HG03442 (cell line): ENCODE results near the gene ERCC1.

Experiments
- ATAC-seq: cut with Tn5 transposase; IDR thresholded peaks from one replicate; pipeline ENCODE4 v1.9.1; 2021; ENCODE audit warnings: mild to moderate bottlenecking, moderate library complexity; ENCODE audit not compliant: unreplicated experiment

Gene ERCC1

DNA sequence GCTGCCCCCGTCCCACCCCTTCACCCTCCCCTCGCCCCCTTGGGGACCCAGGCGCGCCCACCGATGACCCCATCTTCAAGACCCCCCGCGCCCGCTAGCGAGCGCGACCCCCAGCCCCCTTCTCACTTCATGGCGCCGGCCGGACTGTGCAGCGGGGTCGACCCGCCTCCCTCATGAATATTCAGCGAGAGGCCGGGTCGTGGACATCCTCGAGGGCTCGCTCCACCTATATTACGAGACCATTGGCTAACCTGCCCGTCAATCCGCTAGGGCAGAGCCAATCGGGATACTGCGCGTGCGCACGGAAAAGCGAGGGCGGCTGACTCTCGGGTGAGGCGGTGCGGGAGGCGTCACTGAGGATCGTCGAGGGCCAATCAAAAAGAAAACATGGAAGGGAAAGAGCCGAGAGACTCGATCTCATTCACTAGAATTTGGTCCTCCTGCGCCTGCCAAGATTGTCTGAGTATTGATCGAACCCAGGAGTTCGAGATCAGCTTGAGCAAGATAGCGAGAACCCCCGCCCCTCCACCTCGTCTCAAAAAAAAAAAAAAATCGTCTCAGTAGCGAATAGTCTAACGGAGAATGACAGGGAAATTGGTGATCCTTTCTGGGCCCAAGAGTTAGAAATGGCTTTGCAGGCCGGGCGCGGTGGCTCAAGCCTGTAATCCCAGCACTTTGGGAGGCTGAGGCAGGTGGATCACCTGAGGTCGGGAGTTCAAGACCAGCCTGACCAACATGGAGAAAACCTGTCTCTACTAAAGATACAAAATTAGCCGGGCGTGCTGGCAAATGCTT, 53.1 kb downstream of the ERCC1 start, which contains the start of gene ERCC2:
TSS of gene ERCC2 (minus strand) at position 164 of the 795 bp plus-strand sequence. CDS start at position 131, 33 bp downstream.
- ATAC-seq = peak; percentile 93

DNA sequence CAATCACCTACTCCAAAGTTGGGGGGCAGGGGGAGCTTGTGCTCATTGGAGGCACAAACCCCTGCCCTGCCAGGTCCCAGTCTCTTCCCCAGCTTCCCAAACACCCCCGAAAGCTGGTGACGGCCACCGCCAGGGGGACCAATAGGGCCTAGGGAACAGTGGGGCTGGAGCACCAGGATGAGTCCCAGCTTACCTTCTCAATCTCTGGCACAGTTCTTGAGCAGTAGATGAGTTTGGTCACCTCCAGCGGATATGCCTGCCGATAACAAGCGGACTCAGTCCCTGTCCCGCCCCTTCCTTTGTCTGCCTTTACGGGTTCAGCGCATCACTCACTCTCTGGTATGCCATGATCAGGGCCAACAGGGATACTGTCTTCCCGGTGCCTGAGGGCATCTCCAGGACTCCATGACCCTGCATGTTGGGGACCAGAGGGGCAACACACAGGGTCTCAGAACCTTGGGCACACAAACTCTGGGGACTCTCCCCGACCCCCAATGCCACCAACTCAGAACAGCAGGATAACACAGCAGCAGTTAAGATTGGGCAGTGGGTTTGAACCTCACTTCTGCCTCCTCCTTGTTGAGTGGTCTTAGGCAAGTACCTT, 54.9 kb downstream of the ERCC1 start:
- ATAC-seq = no peak

DNA sequence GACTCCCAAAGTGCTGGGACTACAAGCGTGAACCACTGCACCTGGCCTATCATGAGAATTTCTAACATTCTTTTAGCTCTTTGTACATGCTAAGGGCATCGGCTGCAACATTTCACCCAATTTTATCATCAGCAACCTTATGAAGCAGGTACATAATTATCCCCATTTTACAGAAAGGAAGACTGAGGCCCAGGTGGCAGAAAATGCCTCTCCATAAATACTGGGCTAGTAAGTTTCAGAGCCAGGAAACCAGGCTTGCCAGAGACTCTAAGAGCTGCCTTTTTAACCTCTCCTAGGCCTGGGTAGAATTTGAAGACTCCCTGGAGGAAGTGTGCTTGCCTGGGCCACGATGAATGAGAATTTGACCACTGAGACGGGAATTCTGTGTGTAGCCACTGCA, 55.6 kb downstream of the ERCC1 start:
- no peak for ATAC-seq

DNA sequence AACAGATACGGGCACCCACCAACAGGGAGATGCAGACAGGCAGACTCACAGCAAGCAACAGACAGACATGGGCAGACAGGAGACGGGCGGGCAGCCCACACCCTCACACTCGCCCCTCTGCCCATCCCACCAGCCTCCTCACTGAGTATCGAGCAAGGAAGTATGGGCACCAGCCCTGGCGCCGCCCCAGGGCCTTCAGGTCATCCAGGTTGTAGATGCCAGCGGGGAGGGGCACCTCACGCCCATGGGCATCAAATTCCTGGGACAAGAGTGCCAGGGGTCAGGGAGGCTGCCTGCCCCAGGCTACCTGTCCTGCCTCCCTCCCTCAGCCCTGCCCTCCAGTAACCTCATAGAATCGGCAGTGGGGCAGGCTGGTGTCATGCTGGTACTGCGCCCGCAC, 59.0 kb downstream of the ERCC1 start:
- ATAC-seq = no peak

GRCh38 chr19:45363861-45364459, 59.8 kb downstream of the ERCC1 start:
- ATAC-seq = no peak

DNA sequence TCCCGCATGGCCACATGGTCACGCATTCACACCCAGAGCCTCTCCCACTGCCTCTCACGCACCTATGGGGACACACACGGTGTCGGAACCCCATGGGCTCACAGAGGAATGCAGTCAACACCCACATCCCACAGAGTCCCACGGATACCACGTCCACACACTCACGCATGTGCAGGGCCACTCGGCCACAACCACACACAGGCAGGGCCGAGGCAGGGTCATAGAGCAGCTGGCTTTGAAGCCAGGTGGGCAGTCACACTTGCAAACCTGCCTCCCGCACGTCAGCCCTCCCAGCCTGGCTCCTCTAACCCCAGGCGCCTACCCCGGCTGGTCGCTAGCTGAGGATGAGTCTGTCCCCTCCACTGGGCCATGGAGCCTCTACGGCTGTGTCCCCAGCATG, 61.4 kb downstream of the ERCC1 start:
- no peak for ATAC-seq

GRCh38 chr19:45361608-45362007, 62.1 kb downstream of the ERCC1 start:
- ATAC-seq = no peak

DNA sequence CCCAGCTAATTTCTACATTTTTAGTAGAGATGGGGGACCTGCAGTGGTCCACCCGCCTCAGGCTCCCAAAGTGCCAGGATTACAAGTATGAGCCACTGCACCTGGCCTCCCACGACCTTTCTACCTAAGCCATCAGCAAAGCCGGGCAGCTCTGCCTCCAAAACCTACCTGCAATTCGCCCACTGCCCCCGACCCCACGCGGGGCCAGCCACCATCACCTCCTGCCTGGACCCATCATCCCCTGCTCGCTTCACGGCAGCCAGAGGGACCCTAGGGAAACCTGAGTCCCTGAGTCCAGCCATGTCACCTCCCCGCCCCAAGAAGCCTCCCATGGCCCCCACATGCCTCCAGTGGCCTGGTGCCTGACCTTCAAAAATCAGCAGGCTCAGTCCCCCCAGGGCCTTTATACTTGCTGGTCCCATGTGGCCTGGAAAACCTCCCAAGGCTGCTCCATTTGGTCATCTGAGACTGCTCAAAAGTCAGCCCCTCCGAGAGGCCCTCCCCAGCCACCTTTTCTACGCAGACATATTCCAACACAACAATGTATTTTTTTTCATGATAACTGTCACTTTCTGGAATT, 65.4 kb downstream of the ERCC1 start:
- ATAC-seq = no peak

DNA sequence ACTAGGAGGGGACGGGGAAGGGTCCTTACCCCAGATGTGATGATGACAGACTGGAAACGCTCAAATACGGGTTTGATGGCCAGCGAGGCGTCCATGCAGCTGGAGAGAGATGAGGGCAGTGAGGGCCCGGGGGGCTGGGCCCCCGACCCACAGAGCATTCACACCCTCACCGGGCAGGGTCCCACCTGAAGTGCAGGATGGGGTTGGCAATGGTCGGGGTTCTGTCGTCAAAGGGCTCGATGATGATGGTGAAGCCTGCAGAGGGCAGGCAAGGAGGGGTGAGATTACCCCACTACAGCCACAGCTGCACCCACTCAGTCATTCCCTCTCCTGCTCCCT, 66.3 kb downstream of the ERCC1 start:
- ATAC-seq = no peak
